ENCODE results near the gene MTRF1.

MTRF1 gene

GRCh38 chr13:41196011-41196410, 67.4 kb downstream of the MTRF1 start:
- Histone ChIP-seq H3K23ac (ENCODE audit: low read length in 2 of 2) (no peak overlapping the region), H2BK12ac (ENCODE audit: low read length in 2 of 2) (no peak overlapping the region), H4K8ac (ENCODE audit: low read length) (no peak overlapping the region), H2BK120ac (ENCODE audit: low read depth, low read length) (no peak overlapping the region), H3K9me3 (ENCODE audit: control insufficient read depth, low read length) (no peaks in the 10 kb centered on the region), H3K27me3 (ENCODE audit: control insufficient read depth in 1 of 2, insufficient read depth in 1 of 2, low read length in 2 of 2) (no peaks in the 10 kb centered on the region), H3K18ac (ENCODE audit: low read depth in 1 of 2, low read length in 2 of 2) (no peak overlapping the region), H2AK5ac (ENCODE audit: low read length, severe bottlenecking) (no peak overlapping the region), H3K14ac (ENCODE audit: low read length in 2 of 2) (no peak overlapping the region), H3K4me1 (ENCODE audit: control insufficient read depth, insufficient read depth, low read depth, low read length) (peaks cover 5% of the 10 kb centered on the region), H3K36me3 (ENCODE audit: control insufficient read depth in 1 of 2, insufficient read depth in 2 of 2, low read depth in 1 of 2, low read length in 2 of 2) (peaks cover 3 to 6% of the 10 kb centered on the region in 2 experiments), H3K9ac (ENCODE audit: low read length) (no peak overlapping the region), H3K27ac (ENCODE audit: low read length, poor library complexity, severe bottlenecking) (no peak overlapping the region), H4K91ac (ENCODE audit: low read length) (no peak overlapping the region), H3K4me2 (ENCODE audit: low read length, poor library complexity, severe bottlenecking) (no peak overlapping the region), H2BK5ac (ENCODE audit: low read depth, low read length, poor library complexity, severe bottlenecking) (no peak overlapping the region), H3K4ac (ENCODE audit: low read depth in 1 of 2, low read length in 2 of 2) (no peak overlapping the region), H3K4me3 (ENCODE audit: insufficient read depth in 1 of 2, low read depth in 1 of 2, low read length in 2 of 2) (no peak overlapping the region), H2AFZ (ENCODE audit: low read depth, low read length) (no peak overlapping the region), H3K79me1 (replicated peaks; ENCODE audit: low read length, poor library complexity, severe bottlenecking) (peaks cover 13% of the 10 kb centered on the region), H2BK15ac (ENCODE audit: low read depth, poor library complexity, severe bottlenecking) (no peak overlapping the region)
- DNase-seq = no peak

GRCh38 chr13:41193919-41194824, 69.2 kb downstream of the MTRF1 start, which contains the start of gene KBTBD7:
Gene KBTBD7, minus strand, starts transcription at chr13:41194569. Its CDS starts 312 bp downstream, at chr13:41194257.
- Histone ChIP-seq H3K36me3 (ENCODE audit: control insufficient read depth in 1 of 2, insufficient read depth in 2 of 2, low read depth in 1 of 2, low read length in 2 of 2) (peaks cover 6% of the 10 kb centered on the region in 2 experiments), H3K4ac (ENCODE audit: low read depth in 1 of 2, low read length in 2 of 2) (peak within 1 kb of the TSS; percentile 90 to 98), H3K9me3 (ENCODE audit: control insufficient read depth, low read length) (no peaks in the 10 kb centered on the region), H3K27ac (ENCODE audit: low read length, poor library complexity, severe bottlenecking) (peak within 1 kb of the TSS; percentile 96), H3K4me3 (ENCODE audit: insufficient read depth in 1 of 2, low read depth in 1 of 2, low read length in 2 of 2) (peak within 1 kb of the TSS; percentile 66 to 77), H3K4me1 (ENCODE audit: control insufficient read depth, insufficient read depth, low read depth, low read length) (peaks cover 5% of the 10 kb centered on the region), H3K14ac (ENCODE audit: low read length in 2 of 2) (peak within 1 kb of the TSS in 1 of 2 experiments; percentile 36), H3K23ac (ENCODE audit: low read length in 2 of 2) (no peak within 1 kb of the TSS), H4K91ac (ENCODE audit: low read length) (peak within 1 kb of the TSS; percentile 97), H2BK5ac (ENCODE audit: low read depth, low read length, poor library complexity, severe bottlenecking) (peak within 1 kb of the TSS; percentile 89), H2BK15ac (ENCODE audit: low read depth, poor library complexity, severe bottlenecking) (peak within 1 kb of the TSS; percentile 97), H3K79me1 (replicated peaks; ENCODE audit: low read length, poor library complexity, severe bottlenecking) (peaks cover 13% of the 10 kb centered on the region), H2BK12ac (ENCODE audit: low read length in 2 of 2) (peak within 1 kb of the TSS; percentile 54 to 66), H3K27me3 (ENCODE audit: control insufficient read depth in 1 of 2, insufficient read depth in 1 of 2, low read length in 2 of 2) (no peaks in the 10 kb centered on the region), H4K8ac (ENCODE audit: low read length) (peak within 1 kb of the TSS; percentile 100), H2AK5ac (ENCODE audit: low read length, severe bottlenecking) (peak within 1 kb of the TSS; percentile 94), H2AFZ (ENCODE audit: low read depth, low read length) (peak within 1 kb of the TSS; percentile 94), H3K4me2 (ENCODE audit: low read length, poor library complexity, severe bottlenecking) (peak within 1 kb of the TSS; percentile 80), H3K18ac (ENCODE audit: low read depth in 1 of 2, low read length in 2 of 2) (peak within 1 kb of the TSS; percentile 88 to 98), H2BK120ac (ENCODE audit: low read depth, low read length) (peak within 1 kb of the TSS; percentile 49), H3K9ac (ENCODE audit: low read length) (peak within 1 kb of the TSS; percentile 90)
- peak; percentile 98 for DNase-seq
- 23% methylated on average over 66 of the region's 66 CpGs for WGBS

- no peak overlapping the region for H3K23ac ChIP-seq (ENCODE audit: low read length in 2 of 2)
- H2BK5ac ChIP-seq (ENCODE audit: low read depth, low read length, poor library complexity, severe bottlenecking) = no peak overlapping the region
- H3K18ac ChIP-seq (ENCODE audit: low read depth in 1 of 2, low read length in 2 of 2) = peak overlapping the region; percentile 88 to 98
- peak overlapping the region in 1 of 2 experiments; percentile 98 for H3K4ac ChIP-seq (ENCODE audit: low read depth in 1 of 2, low read length in 2 of 2)
- H3K79me1 ChIP-seq (replicated peaks; ENCODE audit: low read length, poor library complexity, severe bottlenecking) = peaks cover 13% of the 10 kb centered on the region
- peak overlapping the region in 1 of 2 experiments; percentile 77 for H3K4me3 ChIP-seq (ENCODE audit: insufficient read depth in 1 of 2, low read depth in 1 of 2, low read length in 2 of 2)
- peak overlapping the region; percentile 97 for H4K91ac ChIP-seq (ENCODE audit: low read length)
- H2BK15ac ChIP-seq (ENCODE audit: low read depth, poor library complexity, severe bottlenecking) = no peak overlapping the region
- WGBS = 98% methylated on average over 17 of the region's 18 CpGs
- peaks cover 5% of the 10 kb centered on the region for H3K4me1 ChIP-seq (ENCODE audit: control insufficient read depth, insufficient read depth, low read depth, low read length)
- no peak overlapping the region for H3K14ac ChIP-seq (ENCODE audit: low read length in 2 of 2)
- H3K27me3 ChIP-seq (ENCODE audit: control insufficient read depth in 1 of 2, insufficient read depth in 1 of 2, low read length in 2 of 2) = no peaks in the 10 kb centered on the region
- H3K9me3 ChIP-seq (ENCODE audit: control insufficient read depth, low read length) = no peaks in the 10 kb centered on the region
- peaks cover 6% of the 10 kb centered on the region in 2 experiments for H3K36me3 ChIP-seq (ENCODE audit: control insufficient read depth in 1 of 2, insufficient read depth in 2 of 2, low read depth in 1 of 2, low read length in 2 of 2)
- peak overlapping the region; percentile 90 for H3K9ac ChIP-seq (ENCODE audit: low read length)
- no peak overlapping the region for H2AK5ac ChIP-seq (ENCODE audit: low read length, severe bottlenecking)
- H2BK120ac ChIP-seq (ENCODE audit: low read depth, low read length) = no peak overlapping the region
- H3K4me2 ChIP-seq (ENCODE audit: low read length, poor library complexity, severe bottlenecking) = no peak overlapping the region
- no peak overlapping the region for H2AFZ ChIP-seq (ENCODE audit: low read depth, low read length)
- no peak overlapping the region for H2BK12ac ChIP-seq (ENCODE audit: low read length in 2 of 2)
- DNase-seq = no peak
- H3K27ac ChIP-seq (ENCODE audit: low read length, poor library complexity, severe bottlenecking) = no peak overlapping the region
- H4K8ac ChIP-seq (ENCODE audit: low read length) = peak overlapping the region; percentile 100
Observed at GRCh38 chr13:41193469-41193868, 69.9 kb downstream of the MTRF1 start.

- 68% methylated on average over 5 of the region's 6 CpGs for WGBS
- no peak overlapping the region for H2BK15ac ChIP-seq (ENCODE audit: low read depth, poor library complexity, severe bottlenecking)
- peak; percentile 32 for DNase-seq
- no peaks in the 10 kb centered on the region for H3K9me3 ChIP-seq (ENCODE audit: control insufficient read depth, low read length)
- H3K27ac ChIP-seq (ENCODE audit: low read length, poor library complexity, severe bottlenecking) = no peak overlapping the region
- no peak overlapping the region for H4K8ac ChIP-seq (ENCODE audit: low read length)
- H2AK5ac ChIP-seq (ENCODE audit: low read length, severe bottlenecking) = no peak overlapping the region
- H3K4me3 ChIP-seq (ENCODE audit: insufficient read depth in 1 of 2, low read depth in 1 of 2, low read length in 2 of 2) = no peak overlapping the region
- no peaks in the 10 kb centered on the region for H3K27me3 ChIP-seq (ENCODE audit: control insufficient read depth in 1 of 2, insufficient read depth in 1 of 2, low read length in 2 of 2)
- no peaks in the 10 kb centered on the region for H3K4me1 ChIP-seq (ENCODE audit: control insufficient read depth, insufficient read depth, low read depth, low read length)
- no peak overlapping the region for H2AFZ ChIP-seq (ENCODE audit: low read depth, low read length)
- H2BK12ac ChIP-seq (ENCODE audit: low read length in 2 of 2) = no peak overlapping the region
- no peak overlapping the region for H3K4ac ChIP-seq (ENCODE audit: low read depth in 1 of 2, low read length in 2 of 2)
- H3K36me3 ChIP-seq (ENCODE audit: control insufficient read depth in 1 of 2, insufficient read depth in 2 of 2, low read depth in 1 of 2, low read length in 2 of 2) = peaks cover 4 to 6% of the 10 kb centered on the region in 2 experiments
- no peak overlapping the region for H3K14ac ChIP-seq (ENCODE audit: low read length in 2 of 2)
- H3K23ac ChIP-seq (ENCODE audit: low read length in 2 of 2) = no peak overlapping the region
- H3K4me2 ChIP-seq (ENCODE audit: low read length, poor library complexity, severe bottlenecking) = no peak overlapping the region
- no peak overlapping the region for H2BK5ac ChIP-seq (ENCODE audit: low read depth, low read length, poor library complexity, severe bottlenecking)
- H3K18ac ChIP-seq (ENCODE audit: low read depth in 1 of 2, low read length in 2 of 2) = no peak overlapping the region
- H3K9ac ChIP-seq (ENCODE audit: low read length) = no peak overlapping the region
- H3K79me1 ChIP-seq (replicated peaks; ENCODE audit: low read length, poor library complexity, severe bottlenecking) = peaks cover 12% of the 10 kb centered on the region
- H2BK120ac ChIP-seq (ENCODE audit: low read depth, low read length) = no peak overlapping the region
- no peak overlapping the region for H4K91ac ChIP-seq (ENCODE audit: low read length)
Observed at GRCh38 chr13:41188584-41188983, 74.8 kb downstream of the MTRF1 start.
